Duodenal mucosa (tissue), 2 donors: Measurements from ENCODE around the gene CRISP1.

ENCODE experiments used
- H3K27ac ChIP-seq: one replicate; pipeline ENCODE4 v1.7.0; 2013; ENCODE audit warnings: low read depth, low read length
- H3K27me3 ChIP-seq, 2 donors: one replicate each; pipeline ENCODE4 v1.7.0; 2013; ENCODE audit warnings: low read length in 2 of 2, control low read depth in 1 of 2; ENCODE audit not compliant: insufficient read depth in 2 of 2, control insufficient read depth in 1 of 2
- H3K36me3 ChIP-seq, 2 donors: one replicate each; pipeline ENCODE4 v1.7.0; 2013; ENCODE audit warnings: low read length in 2 of 2, control low read depth in 1 of 2; ENCODE audit not compliant: insufficient read depth in 2 of 2, control insufficient read depth in 1 of 2
- H3K4me1 ChIP-seq, 2 donors: one replicate each; pipeline ENCODE4 v1.7.0; 2013; ENCODE audit warnings: low read length in 2 of 2, control low read depth in 1 of 2; ENCODE audit not compliant: insufficient read depth in 2 of 2, control insufficient read depth in 1 of 2
- H3K4me3 ChIP-seq, 2 donors: one replicate each; pipeline ENCODE4 v1.7.0; 2013; ENCODE audit warnings: low read length in 2 of 2, low read depth in 1 of 2
- H3K9ac ChIP-seq, 2 donors: one replicate each; pipeline ENCODE4 v1.7.0; 2013; ENCODE audit warnings: low read length in 2 of 2, low read depth in 1 of 2
- H3K9me3 ChIP-seq, 2 donors: one replicate each; pipeline ENCODE4 v1.7.0; 2013; ENCODE audit warnings: low read length in 2 of 2, control low read depth in 1 of 2; ENCODE audit not compliant: control insufficient read depth in 1 of 2

CRISP1 gene

DNA sequence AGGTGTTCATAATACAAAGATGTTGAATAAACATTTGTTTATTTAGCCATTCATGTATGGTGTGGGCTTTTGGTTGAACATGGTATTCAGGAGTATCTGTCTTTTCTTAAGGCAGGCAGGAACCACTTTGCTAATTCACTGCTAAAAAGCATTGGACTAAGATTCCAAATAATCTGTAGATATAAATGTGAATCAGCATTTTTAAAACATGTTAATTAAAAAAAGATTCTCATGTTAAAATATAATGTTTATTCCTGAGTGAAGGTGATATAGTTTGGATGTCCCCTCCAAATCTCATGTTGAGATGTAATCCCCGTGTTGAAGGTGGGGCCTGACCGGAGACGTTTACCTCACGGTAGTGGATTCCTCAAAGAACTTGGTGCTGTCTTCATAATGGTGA is 19.3 kb downstream of the CRISP1 start:
- no peaks in the 10 kb centered on the region for H3K36me3 ChIP-seq
- H3K27me3 ChIP-seq = no peaks in the 10 kb centered on the region
- no peak overlapping the region for H3K9ac ChIP-seq
- no peaks in the 10 kb centered on the region for H3K9me3 ChIP-seq
- H3K4me1 ChIP-seq = no peaks in the 10 kb centered on the region
- no peak overlapping the region for H3K27ac ChIP-seq
- H3K4me3 ChIP-seq = no peak overlapping the region

DNA sequence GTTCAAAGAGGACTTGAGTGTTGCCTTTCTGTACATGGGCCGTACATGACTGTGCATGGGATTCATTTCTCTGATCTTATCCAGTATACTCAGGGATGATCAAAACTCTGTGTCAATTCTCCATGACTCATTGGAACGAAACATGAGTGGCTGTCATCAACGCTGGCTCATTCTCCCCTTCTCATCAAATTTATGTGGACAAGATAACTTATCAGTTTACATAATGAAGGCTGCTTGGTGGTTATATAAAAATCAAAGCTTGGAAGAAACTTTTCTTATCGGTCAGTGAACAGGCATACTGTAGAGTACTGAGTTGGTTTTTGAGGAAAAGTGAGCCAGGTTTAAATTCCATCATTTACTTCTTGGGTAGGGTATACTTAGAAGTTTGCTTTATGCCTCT is 24.9 kb downstream of the CRISP1 start:
- no peak overlapping the region for H3K4me3 ChIP-seq
- H3K9ac ChIP-seq = no peak overlapping the region
- H3K27me3 ChIP-seq = no peaks in the 10 kb centered on the region
- no peaks in the 10 kb centered on the region for H3K36me3 ChIP-seq
- H3K27ac ChIP-seq = no peak overlapping the region
- H3K9me3 ChIP-seq = no peaks in the 10 kb centered on the region
- H3K4me1 ChIP-seq = no peaks in the 10 kb centered on the region

DNA sequence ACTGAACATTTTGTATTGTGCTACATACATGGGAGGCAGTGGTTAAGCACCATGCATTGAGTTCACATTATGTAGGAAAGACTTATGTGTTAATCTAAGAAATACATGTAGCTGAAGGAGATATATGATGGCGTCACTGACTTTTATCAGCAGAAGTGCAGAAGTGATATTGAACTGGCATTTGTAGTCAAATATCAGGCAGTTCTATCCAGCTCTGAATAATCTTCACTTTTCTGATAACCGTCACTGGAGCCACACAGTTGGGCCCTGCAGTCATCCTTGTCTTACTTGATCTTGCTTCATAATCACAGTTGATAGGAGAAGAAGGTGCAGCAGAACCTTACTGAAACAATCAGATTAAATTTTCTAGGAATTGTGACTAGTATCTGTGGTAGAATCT is 26.4 kb downstream of the CRISP1 start:
- Histone ChIP-seq H3K4me1 (no peaks in the 10 kb centered on the region), H3K4me3 (no peak overlapping the region), H3K9ac (no peak overlapping the region), H3K36me3 (no peaks in the 10 kb centered on the region), H3K27me3 (no peaks in the 10 kb centered on the region), H3K27ac (no peak overlapping the region), H3K9me3 (no peaks in the 10 kb centered on the region)

DNA sequence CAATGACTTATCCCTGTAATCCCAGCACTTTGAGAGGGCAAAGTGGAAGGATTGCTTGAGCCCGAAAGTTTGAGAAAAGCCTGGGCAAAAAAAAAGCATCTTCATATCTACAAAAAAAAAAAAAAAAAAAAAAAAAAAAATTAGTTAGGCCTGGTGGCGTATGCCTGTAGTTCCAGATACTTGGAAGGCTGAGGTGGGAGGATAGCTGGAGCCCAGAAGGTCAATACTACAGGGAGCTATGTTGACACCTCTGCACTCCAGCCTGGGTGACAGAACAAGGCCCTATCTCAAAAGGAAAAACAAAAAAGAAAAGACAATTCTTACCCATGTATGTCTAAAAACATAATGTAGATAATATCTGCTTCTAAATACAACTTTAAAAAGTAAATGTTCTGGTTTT is 27.2 kb downstream of the CRISP1 start:
- no peaks in the 10 kb centered on the region for H3K36me3 ChIP-seq
- no peaks in the 10 kb centered on the region for H3K9me3 ChIP-seq
- no peak overlapping the region for H3K9ac ChIP-seq
- no peaks in the 10 kb centered on the region for H3K27me3 ChIP-seq
- no peaks in the 10 kb centered on the region for H3K4me1 ChIP-seq
- H3K27ac ChIP-seq = no peak overlapping the region
- no peak overlapping the region for H3K4me3 ChIP-seq

DNA sequence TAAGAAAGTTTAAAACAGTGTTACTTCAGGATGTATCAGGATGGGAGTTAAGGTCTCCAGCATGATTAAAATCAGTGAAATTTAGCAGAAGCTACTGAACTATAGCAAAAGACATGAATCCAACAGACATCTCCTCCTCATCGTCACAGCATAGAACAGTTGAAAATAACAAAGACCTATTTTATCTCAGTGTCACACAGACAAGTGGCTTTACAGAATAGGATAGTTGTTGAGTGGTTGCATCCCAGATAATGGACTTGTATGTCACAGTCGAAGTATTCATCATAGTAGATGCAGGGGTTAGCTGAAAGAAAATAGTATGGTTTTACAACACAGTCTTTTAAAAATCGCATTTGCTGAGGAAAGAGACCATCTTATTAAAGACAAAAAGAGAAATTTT is 31.2 kb downstream of the CRISP1 start:
- Histone ChIP-seq H3K27ac (no peak overlapping the region), H3K27me3 (no peaks in the 10 kb centered on the region), H3K4me3 (no peak overlapping the region), H3K36me3 (no peaks in the 10 kb centered on the region), H3K9ac (no peak overlapping the region), H3K4me1 (no peaks in the 10 kb centered on the region), H3K9me3 (no peaks in the 10 kb centered on the region)

DNA sequence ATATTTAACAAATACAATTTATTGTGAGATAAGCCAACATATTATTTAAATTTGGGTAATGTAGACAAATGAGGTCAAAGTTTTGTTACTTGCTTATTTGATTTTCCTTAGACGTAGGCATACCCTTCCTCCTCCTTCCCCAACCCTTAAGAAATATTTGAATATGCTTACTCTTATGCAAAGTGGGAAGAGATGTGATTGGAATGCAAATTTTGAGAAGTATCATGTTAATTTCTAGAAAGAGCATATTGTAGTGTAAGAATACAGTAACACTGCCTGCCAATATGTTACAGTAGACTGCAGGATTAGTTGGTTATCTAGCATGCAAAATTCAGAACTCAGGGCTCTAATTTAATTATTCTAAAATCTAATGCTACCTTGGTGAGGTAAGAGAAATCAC is 32.9 kb downstream of the CRISP1 start:
- no peak overlapping the region for H3K9ac ChIP-seq
- no peaks in the 10 kb centered on the region for H3K27me3 ChIP-seq
- H3K36me3 ChIP-seq = no peaks in the 10 kb centered on the region
- no peak overlapping the region for H3K4me3 ChIP-seq
- H3K9me3 ChIP-seq = no peaks in the 10 kb centered on the region
- no peaks in the 10 kb centered on the region for H3K4me1 ChIP-seq
- no peak overlapping the region for H3K27ac ChIP-seq

DNA sequence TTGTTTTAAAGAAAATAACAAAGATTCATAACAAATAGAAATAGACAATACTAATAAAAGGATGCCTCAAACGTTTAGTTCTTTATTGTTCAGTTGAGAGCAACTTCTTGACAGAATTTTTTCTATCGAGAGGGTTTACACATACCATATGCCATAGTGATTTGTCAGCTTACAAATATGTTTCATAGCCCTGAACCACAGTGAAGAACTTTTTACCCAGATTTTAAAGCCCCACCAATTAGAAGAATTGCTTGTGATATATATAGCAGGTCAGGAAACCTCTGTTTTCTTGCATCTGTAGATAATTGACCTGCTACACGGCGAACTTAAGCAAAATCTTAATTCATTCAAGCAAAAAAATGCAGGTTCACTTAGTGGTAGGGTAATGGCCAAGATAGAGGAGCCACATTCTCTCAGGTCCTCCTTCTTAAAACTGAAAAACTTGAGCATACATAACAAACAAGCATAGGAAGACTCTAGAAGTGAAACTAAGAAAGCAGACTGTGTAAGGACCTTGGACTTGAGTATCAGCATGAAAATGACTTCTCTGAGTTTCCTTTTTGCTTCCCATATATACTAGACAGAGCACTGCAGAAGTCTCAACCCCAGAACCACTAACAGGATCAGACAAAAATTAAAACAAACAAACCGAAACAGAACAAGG is 39.5 kb downstream of the CRISP1 start:
- Histone ChIP-seq H3K4me3 (peak overlapping the region; percentile 44 to 61), H3K36me3 (no peaks in the 10 kb centered on the region), H3K9ac (no peak overlapping the region), H3K27me3 (no peaks in the 10 kb centered on the region), H3K27ac (no peak overlapping the region), H3K9me3 (no peaks in the 10 kb centered on the region), H3K4me1 (peaks cover 0 to 3% of the 10 kb centered on the region in 2 donors)

DNA sequence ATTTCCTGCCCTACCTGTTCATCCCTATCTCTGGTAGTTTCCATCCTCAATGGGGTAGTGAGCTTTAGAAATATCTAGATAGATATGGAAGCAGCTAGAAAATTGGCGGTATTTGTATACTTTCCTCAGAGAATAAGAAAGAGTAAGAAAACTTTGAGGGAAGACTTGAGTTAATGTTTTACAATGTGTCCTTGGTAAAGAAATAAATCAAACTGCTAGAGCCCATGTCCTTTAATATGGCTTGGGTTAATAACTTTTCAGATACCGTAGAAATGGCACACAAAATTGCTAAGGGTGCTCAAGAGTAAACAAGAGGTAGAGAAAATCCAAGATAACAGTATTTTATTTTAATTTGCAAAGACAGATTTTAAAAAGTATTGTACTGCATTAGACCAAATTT is 51.2 kb downstream of the CRISP1 start:
- no peak overlapping the region for H3K27ac ChIP-seq
- H3K4me3 ChIP-seq = no peak overlapping the region
- no peaks in the 10 kb centered on the region for H3K27me3 ChIP-seq
- no peak overlapping the region for H3K9ac ChIP-seq
- no peaks in the 10 kb centered on the region for H3K36me3 ChIP-seq
- no peaks in the 10 kb centered on the region for H3K9me3 ChIP-seq
- no peaks in the 10 kb centered on the region for H3K4me1 ChIP-seq

DNA sequence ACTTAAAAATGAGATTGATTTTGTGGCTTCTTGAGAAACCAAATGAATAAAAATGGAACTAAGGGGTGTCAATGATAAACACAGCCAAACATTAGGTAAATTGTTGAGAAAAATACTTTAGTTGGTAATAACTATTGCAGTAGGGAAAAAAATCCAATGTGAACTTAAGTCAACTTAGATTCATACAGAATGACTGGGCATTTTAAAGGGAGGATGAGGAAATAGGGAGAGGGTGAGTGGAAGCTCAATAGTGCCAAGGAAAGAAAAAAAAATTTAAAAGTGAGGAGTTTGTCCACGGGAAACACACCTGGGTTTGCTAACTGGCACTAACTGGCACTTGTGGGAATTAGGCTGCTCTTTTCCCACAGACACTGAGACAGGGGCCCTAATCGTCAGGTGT is 53.1 kb downstream of the CRISP1 start:
- H3K9ac ChIP-seq = no peak overlapping the region

DNA sequence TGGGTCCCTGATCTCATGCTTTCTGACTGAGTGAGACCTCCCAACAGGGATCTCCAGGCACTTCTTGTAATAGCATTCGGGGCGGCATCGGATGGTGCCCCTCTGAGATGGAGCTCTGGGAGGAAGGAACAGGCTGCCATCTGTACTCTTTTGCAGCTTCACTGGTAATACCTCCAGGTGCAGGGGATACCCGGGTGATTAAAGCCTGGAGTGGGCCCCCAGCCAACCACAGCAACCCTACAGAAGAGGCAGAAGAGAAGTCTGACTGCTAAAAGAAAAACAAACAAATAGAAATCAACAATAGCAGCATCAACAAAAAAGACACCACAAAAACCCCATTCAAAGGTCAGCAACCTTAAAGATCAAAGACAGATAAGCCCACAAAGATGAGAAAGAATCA is 60.2 kb downstream of the CRISP1 start:
- Histone ChIP-seq H3K9me3 (no peaks in the 10 kb centered on the region), H3K9ac (no peak overlapping the region), H3K27me3 (no peaks in the 10 kb centered on the region), H3K27ac (no peak overlapping the region), H3K4me1 (no peaks in the 10 kb centered on the region), H3K36me3 (no peaks in the 10 kb centered on the region), H3K4me3 (no peak overlapping the region)

More for the DNA sequence above, 53.1 kb downstream of the CRISP1 start:
- H3K36me3 ChIP-seq = no peaks in the 10 kb centered on the region
- H3K4me1 ChIP-seq = no peaks in the 10 kb centered on the region
- no peaks in the 10 kb centered on the region for H3K9me3 ChIP-seq
- no peaks in the 10 kb centered on the region for H3K27me3 ChIP-seq
- H3K4me3 ChIP-seq = no peak overlapping the region
- H3K27ac ChIP-seq = no peak overlapping the region

DNA sequence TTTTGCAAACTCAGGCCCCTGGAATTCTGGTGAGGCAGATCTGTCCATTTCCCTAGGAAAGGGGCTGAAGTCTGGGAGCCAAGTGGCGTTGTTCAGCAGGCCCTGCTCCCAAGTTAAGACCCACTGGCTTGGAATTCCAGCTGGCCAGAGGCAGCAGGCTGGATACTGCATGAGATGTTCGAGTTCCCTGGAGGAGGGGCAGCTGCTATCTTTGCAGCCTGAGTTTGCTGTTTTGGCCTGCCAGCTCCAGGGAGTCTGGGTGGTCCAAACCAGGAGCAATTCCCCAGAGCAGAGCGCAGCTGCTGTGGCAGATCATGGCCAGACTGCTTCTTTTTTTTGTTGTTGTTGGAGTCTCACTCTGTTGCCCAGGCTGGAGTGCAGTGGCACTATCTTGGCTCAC is 61.1 kb downstream of the CRISP1 start:
- Histone ChIP-seq H3K27me3 (no peaks in the 10 kb centered on the region), H3K9ac (no peak overlapping the region), H3K4me1 (no peaks in the 10 kb centered on the region), H3K36me3 (no peaks in the 10 kb centered on the region), H3K9me3 (no peaks in the 10 kb centered on the region), H3K27ac (no peak overlapping the region), H3K4me3 (no peak overlapping the region)
